NCI-H128 (cell line): ENCODE data around the gene KNTC1.
A peak's percentile ranks its signal among the peaks of the same experiment; 100 is the strongest.
"Not testable (repeated sequence)": the region's sequence is repeated elsewhere in the genome, so short reads cannot be mapped to it uniquely, and the experiment has no call there.

Source experiments
- DNase-seq: peaks from one replicate; lab custom pipeline; 2025; ENCODE audit not compliant: unreplicated experiment; lab: John Stamatoyannopoulos, UW

KNTC1 gene

DNA sequence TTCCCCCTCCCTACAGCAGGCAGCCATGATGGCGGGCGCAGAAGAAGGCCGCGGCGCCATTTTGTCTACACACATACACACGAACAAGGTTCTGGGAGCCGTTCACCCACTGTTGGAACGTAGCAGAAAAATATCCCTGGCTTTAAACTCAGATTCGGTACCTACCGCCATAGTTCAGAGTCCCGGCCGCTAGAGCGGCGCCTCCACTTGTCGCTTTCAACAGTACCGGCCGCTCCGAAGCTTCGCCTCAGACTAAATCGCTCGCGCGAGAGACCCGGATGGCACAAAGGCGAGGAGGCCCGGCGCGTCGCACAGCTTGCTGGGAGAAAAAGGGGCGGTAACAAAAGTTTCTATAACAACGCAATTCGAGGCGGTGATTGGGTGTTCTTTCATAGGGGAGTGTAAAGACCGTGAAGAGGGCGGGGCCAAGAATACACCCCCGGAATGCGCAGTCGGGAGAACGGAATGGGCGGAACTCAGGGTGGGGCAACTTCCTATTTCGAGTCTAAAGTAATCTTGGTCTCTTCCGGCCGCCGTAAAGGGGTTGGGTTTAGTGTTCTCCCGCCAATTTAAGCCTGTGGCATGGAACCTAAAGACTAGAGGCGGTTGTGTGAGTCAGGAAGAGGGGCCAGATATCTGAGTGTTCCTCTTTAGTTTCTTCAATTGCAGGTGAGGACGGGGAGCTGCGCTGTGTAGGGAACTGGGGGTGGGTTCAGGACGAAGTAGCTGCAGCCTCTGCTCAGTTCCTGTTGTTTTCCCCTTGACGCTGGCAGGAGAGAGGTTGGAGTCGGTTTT, at the start of gene KNTC1, which contains the start of gene RSRC2:
Gene KNTC1, plus strand, starts transcription at position 567 of the 795 bp plus-strand sequence. CDS start 2,815 bp downstream, outside the sequence.
Gene RSRC2, minus strand, starts transcription at position 254 of the 795 bp plus-strand sequence. Its CDS starts 83 bp downstream, at position 171.
- peak; percentile 99 for DNase-seq

DNA sequence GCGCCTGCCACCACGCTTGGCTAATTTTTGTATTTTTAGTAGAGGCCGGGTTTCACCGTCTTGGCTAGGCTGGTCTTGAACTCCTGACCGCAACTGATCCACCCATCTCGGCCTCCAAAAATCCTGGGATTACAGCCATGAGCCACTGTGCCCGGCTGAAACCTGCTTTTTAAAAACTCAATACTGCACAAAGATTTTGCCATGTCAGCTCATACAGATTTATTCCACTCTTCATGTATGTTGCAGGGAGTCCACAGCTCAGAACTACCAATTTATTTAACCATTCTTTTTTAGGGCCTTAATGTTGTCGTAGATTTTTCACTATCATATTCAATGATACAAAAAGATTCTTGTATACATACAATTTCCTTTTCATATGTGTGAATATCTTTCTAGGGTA, 46.3 kb upstream of the KNTC1 start:
- DNase-seq: no peak

DNA sequence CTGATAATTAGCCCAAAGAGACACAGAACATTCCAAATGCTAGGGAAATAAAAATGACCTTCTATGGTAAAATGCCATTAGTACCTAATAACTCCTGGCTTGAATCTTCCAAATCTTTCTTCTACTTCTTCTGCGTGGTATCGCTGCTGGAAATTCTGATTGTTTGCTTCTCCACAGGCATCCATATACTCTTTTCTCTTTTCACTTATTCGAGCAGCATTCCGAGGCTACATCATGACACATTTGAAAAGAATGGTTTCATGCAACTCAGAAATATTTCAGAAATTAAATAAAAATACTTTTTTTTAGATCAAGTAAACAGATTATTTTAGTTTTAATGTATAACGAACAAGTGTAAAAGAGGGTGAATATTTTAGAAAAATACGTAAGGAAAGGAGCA, 45.2 kb upstream of the KNTC1 start:
- no peak for DNase-seq

- no peak for DNase-seq
Measured at GRCh38 chr12:122483969-122484368, 43.1 kb upstream of the KNTC1 start.

DNA sequence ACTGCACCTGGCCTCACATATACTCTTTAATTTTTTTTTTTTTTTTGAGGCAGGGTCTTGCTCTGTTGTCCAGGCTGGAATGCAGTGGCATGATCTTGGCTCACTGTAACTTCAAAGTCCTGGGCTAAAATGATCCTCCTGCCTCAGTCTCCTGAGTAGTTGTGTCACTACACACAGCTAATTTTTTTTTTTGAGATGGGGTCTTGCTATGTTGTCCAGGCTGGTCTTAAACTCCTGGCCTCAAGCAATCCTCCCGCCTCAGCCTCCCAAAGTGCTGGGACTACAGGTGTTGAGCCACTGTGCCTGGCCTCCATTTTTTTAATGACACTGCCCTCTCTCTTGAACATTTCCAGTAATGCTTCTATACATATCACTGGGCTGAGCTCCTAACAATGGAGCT, 42.7 kb upstream of the KNTC1 start:
- DNase-seq: not testable (repeated sequence)

DNA sequence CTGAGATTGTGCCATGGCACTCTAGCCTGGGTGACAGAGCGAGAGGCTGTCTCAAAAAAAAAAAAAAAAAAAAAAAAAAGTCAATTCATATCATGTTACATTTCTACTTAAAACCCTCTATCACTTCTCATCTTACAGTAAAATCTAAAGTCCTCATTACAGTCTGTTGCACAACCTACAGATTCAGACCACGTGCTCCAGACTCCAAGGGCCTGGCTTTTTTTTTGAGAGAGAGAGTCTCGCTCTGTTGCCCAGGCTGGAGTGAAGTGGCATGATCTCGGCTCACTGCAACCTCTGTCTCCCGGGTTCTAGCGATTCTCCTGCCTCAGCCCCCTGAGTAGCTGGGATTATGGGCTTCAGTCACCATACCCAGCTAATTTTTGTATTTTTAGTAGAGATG, 40.7 kb upstream of the KNTC1 start:
- DNase-seq: not testable (repeated sequence)

DNA sequence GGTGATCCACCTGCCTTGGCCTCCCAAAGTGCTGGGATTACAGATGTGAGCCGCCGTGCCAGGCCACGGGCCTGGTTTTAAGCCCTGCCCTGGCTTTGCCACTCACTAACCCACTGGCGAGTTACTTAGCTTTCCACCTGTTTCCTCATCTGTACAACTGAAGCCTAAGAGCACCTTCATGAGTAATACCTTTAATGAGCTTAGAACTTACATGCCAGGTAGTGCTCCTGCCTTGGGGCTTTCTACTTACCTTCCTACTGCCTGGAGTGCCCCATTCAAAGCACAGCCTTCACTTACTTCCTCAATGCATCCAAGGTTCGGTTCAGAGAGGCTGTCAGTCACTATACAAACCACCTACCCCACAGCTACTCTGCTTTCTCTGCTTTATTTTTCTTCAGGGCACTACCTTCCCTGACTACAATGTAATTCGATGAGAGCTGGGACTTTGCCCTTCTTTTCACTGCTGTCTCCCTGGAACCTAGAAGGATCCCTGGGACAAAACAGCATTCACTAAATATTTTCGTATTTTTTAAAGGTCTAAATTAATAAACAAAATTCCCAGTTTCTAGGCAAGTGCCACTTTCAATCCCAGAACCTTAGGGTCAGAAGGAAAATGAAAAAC, 40.1 kb upstream of the KNTC1 start:
- no peak for DNase-seq

DNA sequence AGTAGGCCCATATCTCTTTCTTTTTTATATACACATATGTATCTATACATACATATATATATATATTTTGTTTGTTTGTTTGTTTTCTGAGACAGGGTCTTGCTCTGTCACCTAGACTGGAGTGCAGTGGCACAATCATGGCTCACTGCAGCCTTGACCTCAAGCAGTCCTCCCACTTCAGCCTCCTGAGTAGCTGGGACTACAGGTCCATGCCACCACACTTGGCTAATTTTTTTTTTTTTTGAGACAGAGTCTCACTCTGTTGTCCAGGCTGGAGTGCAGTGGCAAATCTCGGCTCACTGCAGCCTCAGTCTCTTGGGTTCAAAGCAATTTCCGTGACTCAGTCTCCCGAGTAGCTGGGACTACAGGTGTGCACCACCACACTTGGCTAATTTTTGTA, 39.2 kb upstream of the KNTC1 start:
- not testable (repeated sequence) for DNase-seq

- no peak for DNase-seq
Measured at GRCh38 chr12:122489038-122489437, 38.0 kb upstream of the KNTC1 start.

DNA sequence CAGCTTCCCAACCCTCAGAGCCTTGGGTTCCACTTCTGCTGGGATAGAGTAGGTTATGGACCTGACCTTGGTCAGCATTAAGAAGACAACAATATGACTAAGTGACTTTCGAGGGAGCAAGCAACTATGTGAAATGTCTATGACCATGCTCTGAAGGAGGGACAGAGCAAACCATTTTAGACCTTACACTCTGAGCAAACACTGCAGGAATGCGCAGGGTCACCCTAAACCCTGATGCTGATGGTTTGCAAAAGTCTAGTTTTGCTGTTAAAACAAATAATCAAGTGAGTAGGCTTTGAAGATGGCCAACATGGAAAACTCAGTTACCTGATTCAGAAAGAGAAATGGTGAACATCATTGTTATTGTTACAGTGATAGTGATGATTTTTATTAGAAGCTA, 35.1 kb upstream of the KNTC1 start:
- DNase-seq: no peak

GRCh38 chr12:122493222-122493621, 33.8 kb upstream of the KNTC1 start:
- DNase-seq: not testable (repeated sequence)

DNA sequence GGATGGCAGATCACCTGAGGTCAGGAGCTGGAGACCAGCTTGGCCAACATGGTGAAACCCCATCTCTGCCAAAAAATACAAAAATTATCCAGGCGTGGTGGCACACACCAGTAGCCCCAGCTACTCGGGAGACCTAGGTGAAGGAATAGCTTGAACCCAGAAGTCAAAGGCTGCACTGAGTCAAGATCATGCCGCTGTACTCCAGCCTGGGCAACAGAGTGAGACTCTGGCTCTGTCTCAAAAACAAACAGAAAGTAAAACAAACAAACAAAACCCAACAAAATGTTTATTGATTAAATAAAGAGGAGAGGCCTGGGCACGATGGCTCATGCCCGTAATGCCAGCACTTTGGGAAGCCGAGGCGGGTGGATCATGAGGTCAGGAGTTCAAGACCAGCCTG, 31.8 kb upstream of the KNTC1 start:
- DNase-seq: no peak

- DNase-seq: peak; percentile 14
Measured at GRCh38 chr12:122499991-122500684, 26.9 kb upstream of the KNTC1 start.

DNA sequence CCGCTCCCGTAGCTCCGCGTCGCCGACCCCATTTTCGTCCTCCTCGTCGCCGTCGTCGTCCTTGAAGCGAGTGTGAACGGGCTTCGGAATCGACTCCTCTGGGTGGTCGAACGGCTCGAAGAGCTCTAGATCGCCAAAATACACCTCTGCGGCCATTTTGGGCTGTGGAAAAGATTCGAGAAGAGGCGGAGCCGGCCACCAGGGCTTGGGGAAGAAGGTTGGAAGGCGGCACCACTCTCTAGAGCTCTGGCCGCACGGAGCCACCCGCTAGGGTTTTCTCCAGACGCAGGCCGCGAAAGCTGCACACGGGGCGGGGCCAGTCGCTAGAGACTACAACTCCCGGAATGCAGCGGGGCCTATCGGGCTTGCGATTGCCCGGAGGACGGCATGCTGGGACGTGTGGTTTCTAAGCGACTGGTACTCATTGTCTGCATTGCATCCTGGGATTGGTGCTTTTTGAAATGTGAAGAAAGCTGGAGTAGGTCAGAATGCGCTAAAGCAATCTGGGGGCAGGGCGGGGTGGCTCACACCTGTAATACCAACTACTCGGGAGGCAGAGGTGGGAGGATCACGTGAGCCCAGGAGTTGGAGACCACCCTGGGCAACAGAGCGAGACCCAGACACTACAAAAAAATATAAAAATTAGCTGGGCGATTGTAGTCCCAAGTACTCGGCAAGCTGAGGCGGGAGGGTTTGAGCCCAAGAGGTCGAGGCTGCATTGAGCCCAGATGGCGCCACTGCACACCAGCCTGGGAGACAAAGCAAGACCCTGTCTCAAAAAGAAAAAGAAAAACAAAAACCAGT, 26.2 kb upstream of the KNTC1 start, which contains the start of gene ZCCHC8:
Gene ZCCHC8, minus strand, starts transcription at position 248 of the 804 bp plus-strand sequence. Its CDS starts 92 bp downstream, at position 156.
- DNase-seq: peak; percentile 96

GRCh38 chr12:122501489-122501989, 25.5 kb upstream of the KNTC1 start:
- DNase-seq: no peak

DNA sequence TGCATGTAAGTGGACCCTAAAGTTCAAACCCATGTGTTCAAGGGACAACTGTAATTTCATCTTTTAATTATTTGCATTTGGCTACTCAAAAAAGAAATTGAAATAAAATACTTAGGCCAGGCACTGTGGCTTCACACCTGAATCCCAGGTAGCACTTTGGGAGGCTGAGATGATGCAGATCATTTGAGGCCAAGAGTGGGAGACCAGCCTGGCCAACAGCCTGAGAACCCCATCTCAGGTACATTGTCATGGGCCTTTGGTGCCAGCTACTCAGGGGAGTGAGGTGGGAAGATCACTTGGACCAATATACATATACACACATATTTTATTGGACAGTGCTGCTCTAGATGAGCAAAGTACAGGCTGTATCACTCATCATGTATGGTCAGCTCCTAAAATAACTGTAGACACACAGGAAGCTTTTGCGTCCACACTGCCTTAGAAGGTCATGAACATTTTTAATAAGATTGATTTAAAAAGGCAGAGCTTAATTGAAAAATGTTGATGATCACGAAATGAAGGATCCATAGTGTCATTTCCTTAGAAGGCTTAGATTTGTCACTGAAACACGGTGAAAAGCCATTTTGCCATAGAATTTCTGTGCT, 23.8 kb upstream of the KNTC1 start:
- no peak for DNase-seq

DNA sequence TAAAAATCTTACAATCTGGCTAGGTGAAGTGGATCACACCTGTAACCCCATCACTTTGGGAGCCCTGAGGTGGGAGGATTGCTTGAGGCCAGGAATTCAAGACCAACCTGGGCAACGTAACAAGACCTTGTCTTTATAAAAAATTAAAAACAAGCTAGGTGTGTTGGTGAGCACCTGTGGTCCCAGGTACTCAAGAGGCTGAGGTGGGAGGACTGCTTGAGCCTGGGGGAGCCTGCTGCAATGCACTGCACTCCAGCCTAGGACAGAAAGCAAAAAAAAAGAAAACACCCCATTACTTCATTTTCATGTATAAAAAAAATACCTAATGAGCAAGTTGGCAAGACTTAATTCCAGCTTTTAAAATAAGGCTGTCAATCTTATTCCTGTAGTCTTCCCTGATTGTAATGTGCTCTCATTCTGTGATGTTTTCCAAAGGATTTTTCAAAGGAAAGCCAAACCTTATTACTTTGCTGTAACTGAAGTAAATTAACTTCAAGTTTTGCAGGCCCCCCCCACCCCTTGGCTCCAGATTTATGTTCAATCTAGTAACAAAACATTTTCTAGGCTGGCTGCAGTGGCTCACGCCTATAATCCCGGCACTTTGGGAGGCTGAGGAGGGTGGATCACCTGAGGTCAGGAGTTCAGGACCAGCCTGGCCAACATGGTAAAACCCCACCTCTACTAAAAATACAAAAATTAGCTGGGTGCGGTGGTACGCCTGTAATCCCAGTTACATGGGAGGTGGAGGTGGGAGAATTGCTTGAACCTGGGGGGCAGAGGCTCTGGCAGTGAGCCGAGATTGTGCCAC, 23.1 kb upstream of the KNTC1 start:
- no peak for DNase-seq

- DNase-seq: no peak
Measured at GRCh38 chr12:122505419-122506051, 21.5 kb upstream of the KNTC1 start.

DNA sequence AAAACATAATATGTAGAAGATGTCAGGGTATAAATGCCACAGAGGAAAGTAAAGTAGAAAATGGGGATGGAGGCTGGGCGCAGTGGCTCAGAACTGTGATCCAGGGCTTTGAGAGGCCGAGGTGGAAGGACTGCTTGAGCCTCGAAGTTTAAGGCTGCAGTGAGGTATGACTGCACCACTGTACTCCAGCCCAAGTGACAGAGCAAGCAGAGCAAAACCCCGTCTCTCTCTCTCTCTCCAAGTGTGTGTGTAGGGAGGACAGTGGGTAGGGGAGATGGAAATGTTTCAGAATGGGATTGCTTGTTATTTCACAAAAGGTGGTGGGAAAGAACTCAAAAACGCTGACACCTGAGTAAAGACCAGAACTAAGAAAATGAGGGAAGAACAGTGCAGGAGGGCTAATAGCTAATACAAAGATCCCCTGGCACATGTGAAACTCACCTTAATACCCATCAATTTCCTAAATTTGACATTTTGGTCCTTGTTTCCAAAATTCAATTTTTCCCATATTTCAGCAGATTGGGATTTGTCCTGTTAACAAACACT, 20.6 kb upstream of the KNTC1 start:
- DNase-seq: no peak
